NCI-H2196 (cell line): ENCODE data around the gene TMEM223.
"Not testable (repeated sequence)": the region's sequence is repeated elsewhere in the genome, so short reads cannot be mapped to it uniquely, and the experiment has no call there.

ENCODE experiments used
- DNase-seq: peaks from one replicate; lab custom pipeline; 2025; ENCODE audit not compliant: unreplicated experiment; lab: John Stamatoyannopoulos, UW

TMEM223 gene

DNA sequence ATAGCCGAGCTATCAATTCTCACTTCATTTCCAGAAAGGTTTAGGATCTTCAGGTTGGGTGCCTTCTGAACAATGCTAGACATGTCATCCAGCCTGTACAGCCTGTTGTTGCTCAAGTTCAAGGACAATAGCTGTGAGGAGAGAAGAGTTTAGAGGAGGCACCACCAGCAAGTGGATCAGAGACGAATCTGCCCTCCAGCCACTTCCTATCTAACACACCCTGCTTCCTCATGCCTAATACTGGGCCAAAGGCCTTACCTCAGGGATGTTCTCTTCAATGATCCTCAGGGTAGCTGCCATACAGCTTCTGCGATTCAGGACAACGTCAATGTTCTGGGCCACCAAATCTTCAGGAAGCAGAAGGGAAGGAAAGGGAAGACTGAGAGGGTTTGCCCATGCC lies 9.3 kb upstream of the TMEM223 start:
- DNase-seq, result no peak

DNA sequence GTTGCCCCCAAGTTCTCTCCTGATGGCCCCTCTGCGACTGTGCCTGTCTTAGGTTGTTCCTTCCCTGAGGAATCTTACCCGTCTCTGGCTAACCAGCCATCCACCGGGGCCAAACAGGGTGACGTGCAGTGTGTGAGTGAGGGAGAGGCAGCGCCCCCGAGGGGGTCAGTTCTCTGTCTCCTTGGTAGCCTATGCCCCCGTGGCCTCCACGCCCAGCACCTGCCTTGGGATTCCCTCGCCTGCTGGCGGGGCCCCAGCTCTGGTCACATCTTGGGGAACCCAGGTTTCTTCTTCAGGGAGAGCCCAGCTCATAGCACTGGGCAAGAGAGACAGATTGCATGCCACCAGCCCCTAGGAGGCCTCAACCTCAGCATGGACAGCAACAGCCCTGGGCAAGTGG lies 7.7 kb upstream of the TMEM223 start:
- DNase-seq, result no peak

DNA sequence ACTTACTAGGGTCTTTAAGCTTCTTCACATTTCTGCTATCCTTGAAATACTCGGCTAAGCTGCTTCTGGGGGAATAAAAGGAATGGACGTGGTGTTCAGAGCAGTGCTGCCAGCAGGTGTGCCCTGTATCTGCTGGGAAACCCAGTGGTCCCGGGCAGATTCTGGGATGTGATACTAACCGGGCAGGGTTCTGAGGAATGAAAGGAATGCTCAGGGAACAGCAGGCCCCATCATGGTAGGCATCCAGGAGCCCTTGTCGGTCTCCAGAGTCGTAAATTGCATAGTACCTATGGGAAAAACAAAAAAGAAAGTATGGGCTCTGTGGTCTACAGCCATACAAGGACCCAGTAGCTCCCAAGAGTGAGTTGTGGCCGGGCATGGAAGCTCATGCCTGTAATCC lies 4.5 kb upstream of the TMEM223 start:
- DNase-seq, result no peak

DNA sequence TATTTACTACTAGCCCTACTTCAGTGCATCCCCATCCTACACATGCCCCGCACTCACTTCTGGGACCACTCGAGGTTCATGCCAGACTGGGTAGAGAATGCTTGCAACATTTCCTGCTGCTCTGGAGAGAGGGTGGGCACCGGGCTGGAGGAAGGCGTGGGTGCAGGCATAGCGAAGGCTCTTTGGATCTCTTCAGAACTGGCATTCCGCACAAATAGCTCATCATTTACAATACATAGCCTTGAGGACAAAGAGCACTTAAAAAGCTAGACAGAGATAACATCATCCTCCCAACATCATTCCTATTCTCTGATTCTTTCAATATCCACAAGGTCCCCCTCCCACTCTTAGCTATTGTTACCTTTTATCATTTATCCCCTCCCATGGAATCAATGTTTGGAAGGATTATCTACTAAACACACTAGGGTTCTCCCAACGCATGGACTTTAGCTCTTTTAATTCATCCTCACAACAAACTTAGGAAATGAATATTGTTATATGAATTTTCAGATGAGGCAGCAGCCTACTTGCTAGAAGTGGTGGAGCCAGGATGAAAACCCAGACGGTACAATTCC lies 2.5 kb upstream of the TMEM223 start:
- no peak for DNase-seq

DNA sequence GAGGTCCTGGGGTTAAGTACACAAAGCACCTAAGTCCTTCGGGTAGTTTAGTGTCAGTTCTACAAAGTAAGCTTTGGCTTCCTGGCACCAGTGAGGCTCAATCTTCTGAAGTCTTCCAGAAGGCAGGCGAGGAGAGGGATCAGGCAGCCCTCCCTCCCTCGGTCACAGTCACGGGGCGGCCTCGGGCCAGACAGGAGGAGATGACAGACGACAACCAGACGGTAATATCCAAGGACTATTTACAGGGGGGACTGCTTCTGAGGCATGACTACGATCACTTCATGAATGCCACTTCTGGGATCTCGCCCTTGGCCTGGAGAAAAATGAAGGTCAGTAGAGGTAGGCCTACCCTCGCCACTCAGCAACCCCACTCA lies 383 bp upstream of the TMEM223 start:
- DNase-seq, result no peak

DNA sequence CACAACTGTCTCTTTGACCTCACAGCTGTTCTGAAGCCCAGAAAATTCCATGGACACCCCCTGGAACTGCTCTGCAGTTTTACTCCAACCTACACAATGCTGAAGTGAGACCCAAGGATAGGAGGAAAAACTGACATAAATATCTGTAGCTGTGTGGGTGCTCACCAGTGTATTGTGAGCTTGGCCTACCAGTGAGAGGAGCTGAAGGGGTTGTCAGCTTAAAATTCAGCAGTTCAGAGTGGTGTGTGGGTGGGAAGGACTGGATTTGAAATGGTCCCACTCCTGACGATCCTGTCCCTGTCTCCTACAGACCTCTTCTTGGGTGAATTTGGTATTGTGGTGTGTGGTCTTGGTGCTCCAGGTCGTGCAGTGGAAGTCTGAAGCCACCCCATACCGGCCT lies 2.2 kb downstream of the TMEM223 start:
- no peak for DNase-seq

DNA sequence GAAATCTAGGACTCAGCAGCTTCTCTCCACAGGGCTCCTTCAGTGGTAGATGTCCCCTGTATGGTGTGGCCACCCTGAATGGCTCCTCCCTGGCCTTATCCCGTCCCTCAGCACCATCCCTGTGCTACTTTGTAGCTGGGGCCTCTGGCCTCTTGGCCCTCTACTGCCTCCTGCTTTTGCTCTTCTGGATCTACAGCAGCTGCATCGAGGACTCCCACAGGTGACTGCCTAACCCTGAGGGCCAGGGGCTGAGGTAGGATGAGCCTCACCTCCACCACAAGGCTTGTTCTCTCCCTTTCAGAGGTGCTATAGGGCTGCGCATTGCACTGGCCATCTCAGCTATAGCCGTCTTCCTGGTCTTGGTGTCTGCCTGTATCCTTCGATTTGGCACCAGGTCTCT lies 2.8 kb downstream of the TMEM223 start:
- DNase-seq, result no peak

DNA sequence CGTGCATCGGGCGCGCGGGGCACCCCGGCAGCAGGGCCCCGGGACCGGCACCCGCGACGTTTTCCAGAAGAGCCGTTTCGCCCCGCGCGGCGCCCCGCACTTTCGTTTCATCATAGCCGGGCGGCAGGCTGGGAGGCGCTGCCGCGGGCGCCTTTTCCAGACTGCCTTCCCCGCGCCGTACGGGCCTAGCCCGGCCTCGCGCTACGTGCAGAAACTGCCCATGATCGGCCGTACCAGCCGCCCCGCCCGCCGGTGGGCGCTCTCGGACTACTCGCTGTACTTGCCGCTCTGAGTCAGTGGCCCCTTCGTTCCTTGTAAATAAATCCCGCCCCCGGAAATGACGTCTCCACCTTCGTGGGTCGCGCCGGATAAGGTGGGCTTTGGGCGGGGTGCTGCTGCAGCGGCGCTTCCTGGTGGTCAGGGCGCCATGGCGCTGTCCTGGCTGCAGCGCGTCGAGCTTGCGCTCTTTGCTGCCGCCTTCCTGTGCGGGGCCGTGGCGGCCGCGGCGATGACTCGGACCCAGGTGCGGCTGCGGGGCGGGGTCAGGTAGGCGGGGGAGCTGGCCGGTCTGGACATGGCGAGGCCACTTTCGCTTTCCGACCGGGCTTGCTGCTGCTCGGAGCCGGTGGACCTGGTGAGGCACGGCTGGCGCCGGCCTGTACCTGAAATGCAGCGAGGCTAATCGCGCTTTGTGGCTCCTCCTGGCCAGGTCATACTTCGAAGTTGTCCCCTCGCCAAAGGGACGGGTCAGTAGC lies 4.6 kb downstream of the TMEM223 start, which contains the start of gene TMEM179B:
TSS of gene TMEM179B (plus strand) at position 398 of the 755 bp plus-strand sequence. CDS start at position 428, 30 bp downstream.
- DNase-seq, result peak; percentile 98

DNA sequence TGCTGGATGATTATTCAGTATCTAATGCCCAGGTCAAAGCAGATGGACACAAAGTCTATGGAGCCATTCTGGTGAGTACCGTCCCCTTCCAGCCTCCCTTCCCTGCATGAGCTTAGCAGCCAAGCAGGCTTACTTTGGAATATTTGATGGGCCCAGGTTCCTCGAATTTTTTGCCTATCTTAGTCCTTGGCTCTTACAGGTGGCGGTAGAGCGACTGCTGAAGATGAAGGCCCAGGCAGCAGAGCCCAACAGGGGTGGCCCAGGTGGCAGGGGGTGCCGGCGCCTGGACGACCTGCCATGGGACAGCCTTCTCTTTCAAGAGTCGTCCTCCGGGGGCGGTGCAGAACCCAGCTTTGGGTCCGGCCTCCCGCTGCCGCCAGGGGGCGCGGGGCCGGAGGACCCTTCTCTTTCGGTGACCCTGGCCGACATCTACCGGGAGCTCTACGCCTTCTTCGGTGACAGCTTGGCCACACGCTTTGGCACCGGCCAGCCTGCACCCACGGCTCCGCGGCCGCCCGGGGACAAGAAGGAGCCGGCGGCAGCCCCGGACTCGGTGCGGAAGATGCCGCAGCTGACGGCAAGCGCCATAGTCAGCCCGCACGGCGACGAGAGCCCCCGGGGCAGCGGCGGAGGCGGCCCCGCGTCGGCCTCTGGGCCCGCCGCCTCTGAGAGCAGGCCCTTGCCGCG lies 5.3 kb downstream of the TMEM223 start:
- peak; percentile 94 for DNase-seq

DNA sequence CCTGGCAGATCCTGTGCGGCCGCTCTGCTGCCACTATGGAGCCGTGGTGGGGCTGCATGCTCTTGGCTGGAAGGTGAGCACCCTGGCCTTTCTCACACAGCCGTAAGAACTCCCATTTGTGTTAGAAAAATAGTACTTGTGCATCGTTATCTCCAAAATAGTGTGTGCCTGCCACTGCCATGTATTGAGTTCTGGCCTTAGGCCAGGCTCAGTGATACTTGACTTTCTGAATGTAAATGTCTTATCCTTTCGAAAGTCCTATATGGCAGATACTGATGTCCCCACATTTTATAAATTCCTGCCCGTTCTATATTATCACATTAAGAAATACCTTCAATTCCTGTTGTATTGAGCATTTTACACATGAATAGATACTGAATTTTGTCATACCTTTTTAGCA lies 9.1 kb downstream of the TMEM223 start:
- DNase-seq, result no peak

DNA sequence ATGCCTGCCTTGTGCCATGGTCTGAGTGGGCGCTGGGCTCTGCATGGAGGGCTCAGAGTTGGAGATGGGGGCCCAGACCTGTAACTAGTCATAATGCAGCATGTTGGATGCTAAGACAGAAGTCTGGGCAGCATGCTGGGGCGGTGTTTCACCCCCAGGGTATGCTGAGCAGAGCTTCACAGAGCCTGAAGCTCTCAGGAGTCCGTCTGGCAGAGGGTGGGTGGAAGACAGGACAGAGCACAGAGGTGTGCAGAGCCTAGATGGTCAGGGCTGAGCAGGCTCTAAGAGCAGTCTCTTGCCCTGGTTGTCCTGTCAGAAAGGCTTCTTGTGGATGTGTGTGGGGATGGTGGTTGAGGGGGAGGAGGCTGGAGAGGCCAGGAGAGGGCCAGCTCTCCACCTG lies 13.4 kb downstream of the TMEM223 start:
- DNase-seq, result no peak

DNA sequence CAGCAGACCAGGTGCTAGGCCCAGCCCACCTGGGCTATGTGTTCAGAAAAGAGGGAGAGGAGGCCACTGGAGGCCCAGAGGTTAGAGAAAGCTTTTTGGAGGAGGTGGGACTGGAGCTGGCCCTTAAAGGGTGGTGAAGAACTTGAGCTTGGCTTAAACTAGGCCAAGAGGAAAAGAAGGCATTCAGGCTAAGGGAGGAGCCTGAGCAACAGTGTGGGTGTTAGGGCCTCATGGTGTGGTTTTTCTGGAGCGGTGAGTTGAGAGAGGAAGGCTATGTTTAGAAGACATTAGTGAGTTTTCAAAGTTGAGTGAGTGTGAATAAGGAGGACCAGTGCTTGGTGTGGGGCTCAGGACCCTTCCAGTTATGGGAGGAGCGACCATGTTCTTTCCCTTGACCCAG lies 14.4 kb downstream of the TMEM223 start:
- no peak for DNase-seq

DNA sequence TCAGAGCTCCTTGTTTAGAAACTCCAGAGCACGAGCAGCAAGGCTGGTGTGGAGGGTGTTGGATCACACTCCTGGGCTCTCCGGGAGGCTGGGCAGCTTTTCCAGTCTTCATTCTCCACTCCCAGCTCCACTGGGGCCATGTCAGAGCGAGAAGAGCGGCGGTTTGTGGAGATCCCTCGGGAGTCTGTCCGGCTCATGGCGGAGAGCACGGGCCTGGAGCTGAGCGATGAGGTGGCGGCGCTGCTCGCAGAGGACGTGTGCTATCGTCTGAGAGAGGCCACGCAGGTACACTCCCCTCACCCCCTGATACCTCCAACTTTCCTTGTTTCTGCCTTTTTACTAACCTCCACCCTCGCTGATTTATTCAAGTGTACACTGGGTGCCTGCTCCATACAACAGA lies 16.2 kb downstream of the TMEM223 start:
- DNase-seq, result no peak

DNA sequence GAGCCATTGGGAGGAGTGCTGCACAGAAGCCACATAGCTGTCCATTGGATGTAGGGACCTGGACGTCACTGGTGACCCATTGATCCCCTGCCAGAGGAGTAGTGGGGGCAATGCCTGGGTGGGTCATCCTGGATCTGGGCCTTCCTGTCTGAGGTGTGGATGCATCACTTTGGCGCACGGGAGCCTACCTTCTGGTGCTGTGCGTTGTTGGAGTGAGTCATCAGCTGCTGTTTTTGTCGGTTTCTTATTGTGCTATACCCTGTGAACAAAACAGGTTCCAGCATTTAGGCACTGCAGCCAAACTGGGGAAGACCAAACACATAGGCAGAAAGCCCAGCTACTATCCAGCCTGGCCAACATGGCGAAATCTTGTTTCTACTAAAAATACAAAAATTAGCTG lies 17.4 kb downstream of the TMEM223 start:
- DNase-seq, result no peak

DNA sequence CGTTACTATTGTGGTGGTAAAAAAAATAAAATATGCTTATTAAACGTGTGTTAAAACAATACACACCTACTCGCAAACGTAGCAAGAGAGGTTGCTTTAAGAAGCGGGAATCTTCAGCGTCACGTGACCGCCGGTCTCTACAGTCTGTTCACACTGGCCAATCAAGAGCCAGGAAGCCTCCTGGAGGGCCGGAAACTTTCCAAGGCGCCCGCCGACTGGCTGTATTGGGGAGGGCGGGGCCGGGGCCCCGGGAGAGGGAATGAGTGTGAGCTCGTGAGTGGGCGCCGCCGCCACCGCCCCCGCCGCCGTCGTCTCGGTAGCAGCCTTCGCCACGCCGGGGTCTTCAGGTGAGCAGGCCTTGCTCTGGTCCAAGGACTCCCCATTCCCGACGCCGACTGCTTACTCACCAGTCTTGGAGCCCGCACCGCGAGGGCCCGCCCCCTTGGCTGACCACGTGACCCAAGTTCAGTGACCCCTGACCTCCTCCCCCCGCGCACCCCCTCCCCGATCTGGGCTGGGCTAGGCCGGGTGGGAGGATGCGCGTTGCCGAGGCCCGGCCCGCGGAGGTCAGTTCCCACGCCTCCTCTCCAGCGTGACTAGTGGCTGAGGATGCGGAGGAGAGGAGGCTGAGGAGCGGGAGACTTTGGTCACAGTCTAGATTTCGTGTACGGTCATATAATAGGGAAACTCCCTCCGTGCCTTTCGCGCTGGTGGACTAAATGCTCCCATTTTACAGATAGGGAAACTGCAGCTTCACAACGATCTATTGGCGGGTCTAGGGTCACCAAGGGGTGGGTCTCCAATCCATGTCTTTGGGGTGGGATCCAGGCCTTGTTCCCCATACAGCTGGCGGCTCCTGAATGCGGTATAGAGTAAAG lies 20.4 kb downstream of the TMEM223 start, which contains the start of gene TAF6L:
TSS of gene TAF6L (plus strand) at position 253 of the 878 bp plus-strand sequence. CDS start 4,388 bp downstream, outside the sequence.
- DNase-seq, result peak; percentile 97

DNA sequence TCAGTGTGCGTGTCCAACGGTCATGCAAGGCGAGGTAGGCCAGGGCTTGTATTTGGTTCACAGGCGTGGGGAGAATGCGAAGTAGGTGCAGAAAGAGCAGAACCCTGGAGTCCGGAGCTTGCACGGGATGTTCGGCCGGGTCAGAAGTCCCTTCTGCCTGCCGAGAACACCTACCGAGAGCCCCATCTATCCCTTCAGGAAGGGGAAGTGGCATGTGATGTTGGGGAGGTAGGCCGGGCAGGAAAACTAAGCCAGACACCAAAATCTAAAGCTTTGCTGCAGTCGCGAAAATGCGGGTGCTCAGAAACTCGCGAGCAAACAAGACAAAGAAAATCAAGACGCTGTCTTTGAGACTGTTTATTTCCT lies 21.0 kb downstream of the TMEM223 start:
- peak; percentile 48 for DNase-seq

DNA sequence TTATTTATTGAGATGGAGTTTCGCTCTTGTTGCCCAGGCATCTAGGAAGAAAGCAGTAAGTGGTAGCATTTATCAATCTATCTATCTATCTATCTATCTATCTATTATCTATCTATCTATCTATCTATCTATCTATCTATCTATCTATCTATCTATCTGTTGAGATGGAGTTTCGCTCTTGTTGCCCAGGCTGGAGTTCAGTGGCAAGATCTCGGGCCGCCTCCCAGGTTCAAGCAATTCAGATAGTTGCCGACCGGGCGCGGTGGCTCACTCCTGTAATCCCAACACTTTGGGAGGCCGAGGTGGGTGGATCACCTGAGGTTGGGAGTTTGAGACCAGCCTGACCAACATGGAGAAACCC lies 31.0 kb downstream of the TMEM223 start:
- DNase-seq, result not testable (repeated sequence)

DNA sequence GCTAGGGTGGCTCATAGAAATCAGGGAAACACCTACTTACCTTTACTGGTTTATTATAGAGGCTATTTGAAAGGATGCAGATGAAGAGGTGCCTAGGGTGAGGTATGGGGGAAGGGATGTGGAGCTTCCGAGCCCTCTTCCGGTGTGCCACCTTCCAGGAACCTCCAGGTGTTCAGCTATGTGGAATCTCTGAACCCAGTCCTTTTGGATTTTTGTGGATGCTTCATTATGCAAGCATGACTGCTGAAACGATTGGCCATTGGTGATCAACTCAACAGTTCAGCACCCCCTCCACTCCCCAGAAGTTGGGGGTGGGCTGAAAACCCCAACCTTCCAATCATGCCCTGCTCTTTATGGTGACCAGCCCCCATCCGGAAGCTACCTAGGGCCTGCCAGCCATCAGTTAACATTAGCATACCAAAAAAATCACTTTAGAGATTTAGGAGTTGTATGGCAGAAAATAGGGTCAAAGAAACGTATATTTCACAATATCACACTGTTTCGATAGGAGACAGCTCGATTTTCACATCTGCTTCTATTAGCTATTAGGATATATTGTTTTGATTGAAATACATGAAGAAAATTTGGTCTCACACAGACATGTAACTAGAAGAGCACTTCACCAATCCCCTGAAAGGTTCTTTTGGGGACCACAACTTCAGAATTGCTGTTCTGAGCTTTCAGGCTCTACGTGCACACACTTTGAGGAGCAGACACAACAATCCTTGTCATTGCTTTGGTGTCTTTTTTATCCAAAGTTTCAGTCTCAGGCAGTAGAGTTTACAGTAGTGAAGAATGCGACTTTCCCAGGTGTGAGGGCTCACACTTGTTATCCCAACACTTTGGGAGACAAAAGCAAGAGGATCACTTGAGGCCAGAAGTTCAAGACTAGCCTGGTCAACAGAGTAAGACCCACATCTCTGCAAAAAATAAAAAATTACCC lies 33.7 kb downstream of the TMEM223 start:
- DNase-seq, result no peak

DNA sequence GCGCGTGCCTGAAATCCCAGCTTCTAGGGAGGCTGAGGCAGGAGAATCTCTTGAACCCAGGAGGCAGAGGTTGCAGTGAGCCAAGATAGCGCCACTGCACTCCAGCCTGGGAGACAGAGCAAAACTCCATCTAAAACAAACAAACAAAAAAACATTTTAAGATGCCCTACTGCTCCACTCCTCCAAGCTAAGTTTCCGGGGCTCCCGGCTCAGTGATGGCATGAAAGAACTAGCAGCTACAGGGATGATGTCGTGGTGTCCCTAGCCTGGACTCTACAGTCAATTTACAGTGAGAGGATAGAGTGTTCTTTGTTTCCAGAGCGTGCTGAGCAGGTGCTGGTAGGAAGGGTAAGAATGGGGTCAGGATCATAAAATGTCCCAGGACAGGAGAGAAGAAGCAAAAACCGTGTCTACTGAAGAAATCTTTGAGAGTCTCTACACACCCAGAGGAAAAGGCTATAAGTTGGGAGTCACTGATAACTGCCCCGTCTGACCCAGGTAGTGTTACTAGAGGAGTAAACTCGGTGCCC lies 36.7 kb downstream of the TMEM223 start:
- DNase-seq, result no peak
